Gastroesophageal sphincter (tissue), 4 donors: ENCODE data around the gene SLC6A8. TPM values are rescaled to one million over a fixed set of nuclear protein-coding genes. Genes with fewer than 3 reads are reported as not detected.
A peak's percentile ranks its signal among the peaks of the same experiment; 100 is the strongest.
"Not testable (repeated sequence)": the region's sequence is repeated elsewhere in the genome, so short reads cannot be mapped to it uniquely, and the experiment has no call there.

Experiments used
- ATAC-seq: fragments of 150-250 bp; one replicate; pipeline ENCODE4 v1.9.1; 2016; ENCODE audit warnings: mild to moderate bottlenecking, moderate library complexity
- H3K27ac ChIP-seq, 4 donors: fragments of 200-600 bp; sonication (generic) in 3 of 4; 1 replicate in 3 of 4; 2 replicates in 1 of 4; pipeline ENCODE4 v1.5.1; 2016 to 2019
- H3K27me3 ChIP-seq: fragments of 200-600 bp; sonication (generic); one replicate; pipeline ENCODE4 v1.5.1; 2019
- H3K36me3 ChIP-seq, 2 donors: fragments of 200-600 bp; sonication (generic); one replicate each; pipeline ENCODE4 v1.5.1; 2019; ENCODE audit warnings: control low read depth in 1 of 2
- H3K4me1 ChIP-seq, 3 donors: fragments of 200-600 bp; sonication (generic); 1 replicate in 2 of 3; 2 replicates in 1 of 3; pipeline ENCODE4 v1.5.1; 2016 to 2019; ENCODE audit warnings: control low read depth in 2 of 3
- H3K4me3 ChIP-seq, 2 donors: fragments of 200-600 bp; sonication (generic); one replicate each; pipeline ENCODE4 v1.5.1; 2019; ENCODE audit warnings: mild to moderate bottlenecking in 1 of 2, moderate library complexity in 1 of 2
- H3K9me3 ChIP-seq, 3 donors: fragments of 200-600 bp; sonication (generic); one replicate each; pipeline ENCODE4 v1.5.1; 2017 to 2019; ENCODE audit warnings: control low read depth in 2 of 3
- POLR2A ChIP-seq, 2 donors: fragments of 450-650 bp; IDR thresholded peaks; one replicate each; pipeline ENCODE4 v1.6.1; 2017; ENCODE audit warnings: antibody characterized with exemption in 2 of 2, mild to moderate bottlenecking in 2 of 2, moderate library complexity in 1 of 2
- POLR2AphosphoS5 ChIP-seq: sonication (generic); formaldehyde crosslinking; IDR thresholded peaks from one replicate; pipeline ENCODE4 v1.6.1; 2017; ENCODE audit warnings: antibody characterized with exemption
- WGBS, 2 donors: methylation state at CpG; one replicate each; pipeline ENCODE4 v1.1.5; 2018; ENCODE audit warnings: low coverage in 1 of 2; 5-methylcytosine and 5-hydroxymethylcytosine counted together
- small RNA-seq, 4 donors: library from RNA; depleted of rRNA; stranded (forward); fragments of <200 nt; gene quantifications; one replicate each; pipeline ENCODE3, GENCODE V24; 2016
- total RNA-seq, 4 donors: library from RNA; depleted of rRNA; stranded (reverse); fragments of >200 nt; gene quantifications; one replicate each; pipeline ENCODE4 v1.1.0, GENCODE V29; 2016
- TF ChIP-seq, protein P1 (sequence below), 4 experiments: fragments of 200-600 bp in 2 of 4; fragments of 450-650 bp in 2 of 4; sonication (generic) in 1 of 4; IDR thresholded peaks; one replicate each; pipeline ENCODE4 v1.5.1; 2017 to 2019; ENCODE audit warnings: antibody characterized with exemption in 4 of 4, mild to moderate bottlenecking in 2 of 4, moderate library complexity in 2 of 4

SLC6A8 gene
- total RNA-seq, 4 donors from 2014 or later = 25.3 to 86.6 (median 37.9) TPM

DNA sequence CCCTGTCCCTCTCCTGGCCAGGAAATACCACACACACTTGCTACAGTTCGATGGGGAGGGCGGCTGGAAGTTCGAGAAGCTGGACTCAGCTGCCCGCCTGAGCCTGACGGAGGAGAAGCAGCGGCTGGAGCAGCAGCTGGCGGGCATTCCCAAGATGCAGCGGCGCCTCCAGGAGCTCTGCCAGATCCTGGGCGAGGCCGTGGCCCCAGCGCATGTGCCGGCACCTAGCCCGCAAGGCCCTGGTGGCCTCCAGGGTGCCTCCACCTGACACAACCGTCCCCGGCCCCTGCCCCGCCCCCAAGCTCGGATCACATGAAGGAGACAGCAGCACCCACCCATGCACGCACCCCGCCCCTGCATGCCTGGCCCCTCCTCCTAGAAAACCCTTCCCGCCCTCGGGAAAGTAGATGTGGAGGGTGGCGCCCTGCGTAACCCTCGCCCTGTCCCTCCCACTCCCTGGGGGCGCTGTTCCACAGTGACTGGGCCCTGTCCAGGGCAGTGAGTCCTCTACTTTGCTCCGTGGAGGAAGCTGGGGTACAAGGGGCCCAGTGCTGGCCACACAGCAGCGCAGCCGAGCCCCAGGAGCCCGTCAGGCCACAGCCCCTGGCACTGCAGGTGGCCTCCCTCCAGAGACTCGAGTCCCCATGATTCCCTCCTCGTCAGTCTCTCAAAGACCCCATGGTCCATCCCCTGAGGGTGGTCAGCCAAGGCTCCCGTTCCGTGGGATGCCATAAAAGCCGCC lies 55.9 kb downstream of the SLC6A8 start:
- Histone ChIP-seq H3K4me3 (peak overlapping the region in 1 of 2 donors; percentile 24), H3K36me3 (peaks cover 0 to 22% of the 10 kb centered on the region in 2 donors), H3K4me1 (peaks cover 0 to 22% (median 0%) of the 10 kb centered on the region in 3 donors), H3K27ac (peak overlapping the region; percentile 63 to 72 (median 70))
- WGBS, 2 donors = no CpG with 5 or more reads among the region's 35 CpGs
- H3K9me3 ChIP-seq, H3K27me3 ChIP-seq: not testable (repeated sequence)
- ATAC-seq = peak; percentile 66
- TF ChIP-seq, protein P1, sequence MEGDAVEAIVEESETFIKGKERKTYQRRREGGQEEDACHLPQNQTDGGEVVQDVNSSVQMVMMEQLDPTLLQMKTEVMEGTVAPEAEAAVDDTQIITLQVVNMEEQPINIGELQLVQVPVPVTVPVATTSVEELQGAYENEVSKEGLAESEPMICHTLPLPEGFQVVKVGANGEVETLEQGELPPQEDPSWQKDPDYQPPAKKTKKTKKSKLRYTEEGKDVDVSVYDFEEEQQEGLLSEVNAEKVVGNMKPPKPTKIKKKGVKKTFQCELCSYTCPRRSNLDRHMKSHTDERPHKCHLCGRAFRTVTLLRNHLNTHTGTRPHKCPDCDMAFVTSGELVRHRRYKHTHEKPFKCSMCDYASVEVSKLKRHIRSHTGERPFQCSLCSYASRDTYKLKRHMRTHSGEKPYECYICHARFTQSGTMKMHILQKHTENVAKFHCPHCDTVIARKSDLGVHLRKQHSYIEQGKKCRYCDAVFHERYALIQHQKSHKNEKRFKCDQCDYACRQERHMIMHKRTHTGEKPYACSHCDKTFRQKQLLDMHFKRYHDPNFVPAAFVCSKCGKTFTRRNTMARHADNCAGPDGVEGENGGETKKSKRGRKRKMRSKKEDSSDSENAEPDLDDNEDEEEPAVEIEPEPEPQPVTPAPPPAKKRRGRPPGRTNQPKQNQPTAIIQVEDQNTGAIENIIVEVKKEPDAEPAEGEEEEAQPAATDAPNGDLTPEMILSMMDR (IDR thresholded peaks at IDR 0.05) = peak in 1 of 4 experiments; percentile 11
- TF ChIP-seq POLR2AphosphoS5 = peak; percentile 13

DNA sequence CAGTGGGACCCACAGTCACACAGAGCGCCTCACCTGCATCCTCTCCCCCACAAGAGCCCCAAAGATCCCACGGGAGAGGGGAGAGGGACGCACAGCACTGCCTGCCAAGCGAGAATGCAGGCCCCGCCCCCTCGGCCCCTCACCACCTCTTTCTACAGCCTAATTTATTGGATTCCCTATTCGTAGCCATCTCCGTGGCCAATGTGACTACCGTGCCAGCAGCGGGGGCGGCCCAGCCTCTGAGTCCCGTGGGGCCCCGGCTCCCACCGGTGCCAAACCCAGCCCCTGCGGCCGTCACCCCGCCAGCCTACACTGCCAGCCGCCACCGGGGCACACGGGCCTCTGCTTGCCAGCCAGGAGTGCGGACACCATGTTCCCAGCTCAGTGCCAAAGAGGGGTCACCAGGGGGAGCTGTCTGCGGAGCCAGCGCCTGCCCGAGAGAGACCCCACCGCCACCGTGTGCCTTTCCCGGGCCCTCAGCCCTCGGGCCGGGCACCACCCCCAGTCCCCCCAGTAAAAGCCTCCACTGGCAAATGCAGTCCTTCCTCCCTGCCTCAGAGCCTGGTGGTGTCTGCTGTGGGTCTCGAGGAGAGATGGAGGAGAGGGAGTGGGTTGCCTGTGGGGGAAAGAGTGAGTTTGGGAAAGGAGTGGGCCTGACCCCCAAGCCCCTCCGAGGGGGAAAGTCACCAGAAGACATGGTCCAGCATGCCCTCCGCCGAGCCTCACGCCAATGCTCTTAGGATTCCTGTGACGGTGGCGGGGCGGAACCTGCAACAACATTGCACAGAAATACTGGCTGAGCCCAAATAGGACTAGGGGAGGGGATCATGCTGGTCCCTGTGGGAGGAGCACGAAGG lies 56.7 kb downstream of the SLC6A8 start:
- TF ChIP-seq, protein P1 (IDR thresholded peaks at IDR 0.05) = peak in 1 of 4 experiments; percentile 39
- no peak for TF ChIP-seq POLR2A (IDR thresholded peaks at IDR 0.05)
- Histone ChIP-seq H3K27me3 (no peaks in the 10 kb centered on the region), H3K9me3 (no peaks in the 10 kb centered on the region), H3K4me1 (peaks cover 0 to 22% (median 0%) of the 10 kb centered on the region in 3 donors), H3K36me3 (peaks cover 0 to 16% of the 10 kb centered on the region in 2 donors), H3K27ac (peak overlapping the region; percentile 63 to 72 (median 70)), H3K4me3 (peak overlapping the region; percentile 24 to 26)
- no CpG with 5 or more reads among the region's 38 CpGs for WGBS, 2 donors
- ATAC-seq = no peak

DNA sequence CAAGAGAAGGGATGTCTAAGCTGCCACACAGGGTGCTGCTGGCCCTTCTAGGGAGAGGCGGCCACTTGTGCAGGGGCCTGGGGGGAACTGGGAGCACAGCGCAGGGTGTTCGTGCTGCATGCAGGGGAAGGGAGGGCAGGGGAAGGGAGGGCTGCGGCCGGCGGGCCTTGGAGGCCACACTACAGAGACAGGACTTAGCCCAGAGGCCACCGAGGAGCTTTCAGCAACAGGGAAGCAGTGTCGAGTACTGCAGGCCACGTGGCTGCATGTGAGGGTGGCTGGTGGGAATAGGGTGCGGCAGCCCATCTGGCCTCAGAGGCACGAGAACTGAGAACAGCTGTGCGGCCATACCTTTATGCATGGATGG lies 57.3 kb downstream of the SLC6A8 start:
- 86% methylated on average over 3 of the region's 12 CpGs; no CpG with 5 or more reads in 1 of the 2 donors for WGBS, 2 donors
- not testable (repeated sequence) for H3K27me3 ChIP-seq, ATAC-seq, H3K4me3 ChIP-seq, H3K27ac ChIP-seq, H3K9me3 ChIP-seq
- Histone ChIP-seq H3K36me3 (peaks cover 0 to 10% of the 10 kb centered on the region in 2 donors), H3K4me1 (peaks cover 0 to 22% (median 0%) of the 10 kb centered on the region in 3 donors)

Small RNA genes within 50 kb of the gene (small RNA-seq; reads per million reads assigned to genes)
- gene RN7SL687P = 0 reads per million in 4 donors

Other genes with a start within 250 kb of the SLC6A8 start
- gene TREX2, start 241.9 kb upstream of the SLC6A8 start, total RNA-seq = 1 to 10 TPM in 2 of 4 donors, under 1 TPM in 2; 0.42 to 1.6 (median 0.87) TPM
- gene HAUS7, start 217.3 kb upstream of the SLC6A8 start, total RNA-seq = 10 to 100 TPM; 20.2 to 34.0 (median 28.3) TPM
- gene BGN, start 192.9 kb upstream of the SLC6A8 start, total RNA-seq = 10 to 100 TPM; 10.4 to 49.4 (median 16.5) TPM
- under 1 TPM in 3 of 4 donors, not detected in 1; 0.13 to 0.37 (median 0.31) TPM for gene ATP2B3, start 170.3 kb upstream of the SLC6A8 start, total RNA-seq
- 10 to 100 TPM; 30.7 to 57.7 (median 51.4) TPM for gene CCNQ, start 88.8 kb upstream of the SLC6A8 start, total RNA-seq
- not detected for gene DUSP9, start 40.7 kb upstream of the SLC6A8 start, total RNA-seq
- gene PNCK, start 14.1 kb upstream of the SLC6A8 start, total RNA-seq = 10 to 100 TPM; 14.4 to 55.9 (median 30.1) TPM
- gene BCAP31, start 36.5 kb downstream of the SLC6A8 start, total RNA-seq = 100 to 1,000 TPM in 2 of 4 donors, 10 to 100 TPM in 2; 76.1 to 125 (median 104) TPM
- 10 to 100 TPM; 14.4 to 38.8 (median 22.0) TPM for gene ABCD1, start 36.9 kb downstream of the SLC6A8 start, total RNA-seq
- gene PLXNB3, start 76.3 kb downstream of the SLC6A8 start, total RNA-seq = 10 to 100 TPM in 3 of 4 donors, 1 to 10 TPM in 1; 9.2 to 19.2 (median 16.8) TPM
- 1 to 10 TPM in 3 of 4 donors, not detected in 1; 3.0 to 4.7 (median 4.4) TPM for gene SRPK3, start 93.1 kb downstream of the SLC6A8 start, total RNA-seq
- 100 to 1,000 TPM in 1 of 4 donors, 10 to 100 TPM in 3; 55.5 to 104 (median 59.7) TPM for gene IDH3G, start 106.4 kb downstream of the SLC6A8 start, total RNA-seq
- gene SSR4, start 106.7 kb downstream of the SLC6A8 start, total RNA-seq = 100 to 1,000 TPM in 2 of 4 donors, 10 to 100 TPM in 2; 75.8 to 126 (median 110) TPM
- gene PDZD4, start 142.6 kb downstream of the SLC6A8 start, total RNA-seq = 10 to 100 TPM; 10.6 to 48.5 (median 26.4) TPM
- gene L1CAM, start 198.2 kb downstream of the SLC6A8 start, total RNA-seq = 10 to 100 TPM; 16.2 to 53.3 (median 26.7) TPM
- 1 to 10 TPM in 3 of 4 donors, under 1 TPM in 1; 0.81 to 7.9 (median 3.8) TPM for gene AVPR2, start 216.7 kb downstream of the SLC6A8 start, total RNA-seq
- 10 to 100 TPM; 10.9 to 26.0 (median 18.1) TPM for gene ARHGAP4, start 238.3 kb downstream of the SLC6A8 start, total RNA-seq
- gene NAA10, start 247.1 kb downstream of the SLC6A8 start, total RNA-seq = 100 to 1,000 TPM in 1 of 4 donors, 10 to 100 TPM in 3; 68.3 to 103 (median 89.2) TPM